MCF 10A (cell line): ENCODE data around the gene SH2B3. TPM values are rescaled to one million over a fixed set of nuclear protein-coding genes. Genes with fewer than 3 reads are reported as not detected.

ENCODE experiments used
- BruUV-seq: library from RNA; stranded (reverse); fragments of 400-500 nt; replicated peaks from 2 replicates; lab custom pipeline; 2021; lab: Mats Ljungman, UMichigan
- CTCF ChIA-PET: fragments of 300-600 bp; sonication (Branson Sonifier 250); formaldehyde crosslinking; extraction: SDS; loops from one replicate; lab custom pipeline; 2021; ENCODE audit warnings: antibody characterized with exemption, inconsistent platforms; lab: Yijun Ruan, JAX
- POLR2A ChIA-PET: fragments of 300-600, 350-650 bp; sonication (Branson Sonifier 250); formaldehyde crosslinking; extraction: SDS; loops from one replicate; lab custom pipeline; 2020; ENCODE audit warnings: antibody characterized with exemption, inconsistent platforms; lab: Yijun Ruan, JAX
- DNase-seq: peaks from one replicate; pipeline ENCODE4 v3.0.0-alpha.2; 2018; ENCODE audit not compliant: unreplicated experiment
- H3K27ac Mint-ChIP-seq: one replicate; pipeline ENCODE4 v1.8.0; 2022; ENCODE audit warnings: mild to moderate bottlenecking, low read depth, mixed read lengths; ENCODE audit not compliant: unreplicated experiment
- H3K27me3 Mint-ChIP-seq: one replicate; pipeline ENCODE4 v1.8.0; 2022; ENCODE audit warnings: mixed read lengths; ENCODE audit not compliant: insufficient read depth, unreplicated experiment
- H3K36me3 Mint-ChIP-seq: one replicate; pipeline ENCODE4 v1.8.0; 2022; ENCODE audit warnings: mild to moderate bottlenecking, moderate library complexity, mixed read lengths; ENCODE audit not compliant: insufficient read depth, unreplicated experiment
- H3K4me1 Mint-ChIP-seq: one replicate; pipeline ENCODE4 v1.8.0; 2022; ENCODE audit warnings: mixed read lengths; ENCODE audit not compliant: insufficient read depth, unreplicated experiment
- H3K4me3 Mint-ChIP-seq: one replicate; pipeline ENCODE4 v1.8.0; 2022; ENCODE audit warnings: mild to moderate bottlenecking, moderate library complexity, mixed read lengths; ENCODE audit not compliant: unreplicated experiment
- H3K9me3 Mint-ChIP-seq: one replicate; pipeline ENCODE4 v1.8.0; 2022; ENCODE audit warnings: mixed read lengths; ENCODE audit not compliant: unreplicated experiment
- CTCF ChIP-seq: fragments of 200-600 bp; IDR thresholded peaks from one replicate; pipeline ENCODE4 v1.8.0; 2022; ENCODE audit warnings: antibody characterized with exemption, mild to moderate bottlenecking; ENCODE audit not compliant: unreplicated experiment
- intact Hi-C: fragments of 100-400 bp; cut with micrococcal nuclease; formaldehyde crosslinking; loops from 2 replicates; pipeline ENCODE4 v1.14.1; 2022
- total RNA-seq: library from RNA; stranded (reverse); gene quantifications from 2 replicates; pipeline ENCODE4 v1.2.3, GENCODE V29; 2022

The SH2B3 gene
- total RNA-seq, 1 experiment from 2014 or later, result 5.1 TPM

GRCh38 chr12:111425655-111426054 lies 19.9 kb downstream of the SH2B3 start:
- H3K27me3 Mint-ChIP-seq, result no peaks in the 10 kb centered on the region
- intact Hi-C loops, result no loop called here
- H3K36me3 Mint-ChIP-seq, result peaks cover 4% of the 10 kb centered on the region
- no TSS peak for BruUV-seq
- no peak overlapping the region for H3K27ac Mint-ChIP-seq
- ChIA-PET POLR2A (no interaction called here), CTCF (interaction anchor here (0.6 to 1.2 kb wide), 3 partner anchors 13 to 32 kb away, joined by 3 to 4 read pairs (median 3); no protein-coding TSS in a partner anchor)
- TF ChIP-seq CTCF, result no peak
- no peaks in the 10 kb centered on the region for H3K4me1 Mint-ChIP-seq
- H3K4me3 Mint-ChIP-seq, result no peak overlapping the region
- DNase-seq, result no peak
- no peaks in the 10 kb centered on the region for H3K9me3 Mint-ChIP-seq

DNA sequence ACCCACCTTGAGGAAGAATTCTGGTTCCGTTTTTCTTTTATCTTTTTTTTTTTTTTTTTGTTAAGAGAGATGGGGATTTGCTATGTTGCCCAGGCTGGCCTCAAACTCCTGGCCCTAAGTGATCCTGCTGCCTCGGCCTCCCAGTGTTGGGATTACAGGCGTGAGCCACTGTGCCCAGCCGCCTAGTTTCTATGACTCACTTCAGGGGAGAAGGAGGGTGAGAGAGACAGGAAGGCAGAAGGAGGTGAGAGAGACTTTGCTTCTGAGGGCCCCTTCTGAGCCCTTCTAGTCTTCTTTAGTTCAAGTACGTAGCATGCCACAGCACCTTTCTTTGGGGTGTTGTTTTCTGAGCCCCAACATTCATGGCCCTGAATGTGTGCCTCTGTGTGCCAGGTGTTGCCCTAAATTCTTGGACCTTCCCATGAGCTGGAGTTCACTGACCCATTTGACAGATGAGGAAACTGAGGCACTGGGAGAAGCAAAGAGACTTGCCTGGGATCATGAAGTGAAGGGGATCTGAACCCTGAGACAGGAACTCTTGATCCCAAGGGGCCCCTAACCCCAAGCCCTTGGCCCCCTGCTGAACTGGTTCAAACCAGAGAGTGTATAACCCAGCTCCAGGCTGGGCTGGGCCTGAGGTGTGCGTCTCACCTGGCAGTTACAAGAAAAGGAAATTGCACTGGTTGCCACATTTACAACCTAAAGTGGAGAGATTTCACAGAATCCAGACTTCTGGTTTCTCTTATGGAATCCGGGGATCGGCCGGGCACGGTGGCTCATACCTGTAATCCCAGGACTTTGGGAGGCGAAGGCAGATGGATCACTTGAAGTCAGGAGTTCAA lies 20.8 kb downstream of the SH2B3 start:
- no peak overlapping the region for H3K4me3 Mint-ChIP-seq
- ChIA-PET POLR2A (interaction anchor here (1.1 kb wide), 1 partner anchor 14 kb away, joined by 3 read pairs; no protein-coding TSS in a partner anchor), CTCF (interaction anchor here (1.2 to 1.9 kb wide), 2 partner anchors 13 to 25 kb away, joined by 4 to 6 read pairs; no protein-coding TSS in a partner anchor)
- no peak for TF ChIP-seq CTCF
- H3K9me3 Mint-ChIP-seq, result no peaks in the 10 kb centered on the region
- peaks cover 7% of the 10 kb centered on the region for H3K4me1 Mint-ChIP-seq
- BruUV-seq, result no TSS peak
- intact Hi-C loops, result no loop called here
- peaks cover 4% of the 10 kb centered on the region for H3K36me3 Mint-ChIP-seq
- DNase-seq, result peak; percentile 50
- H3K27ac Mint-ChIP-seq, result no peak overlapping the region
- H3K27me3 Mint-ChIP-seq, result no peaks in the 10 kb centered on the region

GRCh38 chr12:111427417-111428074 lies 21.8 kb downstream of the SH2B3 start:
- H3K36me3 Mint-ChIP-seq, result no peaks in the 10 kb centered on the region
- H3K27me3 Mint-ChIP-seq, result no peaks in the 10 kb centered on the region
- ChIA-PET POLR2A (interaction anchor here (1.1 kb wide), 1 partner anchor 15 kb away, joined by 3 read pairs; no protein-coding TSS in a partner anchor), CTCF (interaction anchor here (0.6 to 1.9 kb wide), 2 partner anchors 24 to 53 kb away, joined by 3 to 6 read pairs; no protein-coding TSS in a partner anchor)
- no peak overlapping the region for H3K4me3 Mint-ChIP-seq
- DNase-seq, result no peak
- no peaks in the 10 kb centered on the region for H3K9me3 Mint-ChIP-seq
- H3K27ac Mint-ChIP-seq, result no peak overlapping the region
- no peak for TF ChIP-seq CTCF
- H3K4me1 Mint-ChIP-seq, result peaks cover 16% of the 10 kb centered on the region
- BruUV-seq, result no TSS peak
- intact Hi-C loops, result no loop called here
